Testis (tissue), 2 donors: ENCODE data around the gene PTPRG.

ENCODE experiments used
- POLR2A ChIP-seq: fragments of 450-650 bp; IDR thresholded peaks from one replicate; pipeline ENCODE4 v1.6.1; 2017; ENCODE audit warnings: antibody characterized with exemption, mild to moderate bottlenecking, moderate library complexity
- TF ChIP-seq, protein P1 (sequence below), 3 experiments: fragments of 450-650 bp in 2 of 3; fragments of 200-600 bp in 1 of 3; sonication (generic) in 1 of 3; IDR thresholded peaks; one replicate each; pipeline ENCODE4 v1.5.1; 2016 to 2019; ENCODE audit warnings: antibody characterized with exemption in 3 of 3, mild to moderate bottlenecking in 2 of 3, moderate library complexity in 1 of 3

DNA sequence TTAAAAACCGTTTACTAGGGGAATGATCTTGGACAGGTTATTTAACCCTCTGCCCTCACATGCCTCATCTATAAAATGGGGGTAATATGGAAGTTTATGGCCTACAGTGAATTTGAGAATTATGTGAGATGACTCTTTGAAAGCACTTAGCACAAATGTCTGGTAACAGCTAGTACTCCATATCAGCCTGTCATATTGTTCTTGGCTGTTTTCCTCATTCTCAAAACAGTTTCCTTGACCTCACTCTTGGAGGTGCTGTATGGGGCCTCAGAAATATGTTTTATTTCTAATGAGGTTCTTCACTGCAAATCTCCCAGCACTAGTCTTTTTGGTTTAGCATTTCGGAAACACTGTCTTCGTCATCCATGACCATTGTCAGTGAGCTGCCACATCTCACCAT, 413.8 kb downstream of the PTPRG start:
- TF ChIP-seq, protein P1, sequence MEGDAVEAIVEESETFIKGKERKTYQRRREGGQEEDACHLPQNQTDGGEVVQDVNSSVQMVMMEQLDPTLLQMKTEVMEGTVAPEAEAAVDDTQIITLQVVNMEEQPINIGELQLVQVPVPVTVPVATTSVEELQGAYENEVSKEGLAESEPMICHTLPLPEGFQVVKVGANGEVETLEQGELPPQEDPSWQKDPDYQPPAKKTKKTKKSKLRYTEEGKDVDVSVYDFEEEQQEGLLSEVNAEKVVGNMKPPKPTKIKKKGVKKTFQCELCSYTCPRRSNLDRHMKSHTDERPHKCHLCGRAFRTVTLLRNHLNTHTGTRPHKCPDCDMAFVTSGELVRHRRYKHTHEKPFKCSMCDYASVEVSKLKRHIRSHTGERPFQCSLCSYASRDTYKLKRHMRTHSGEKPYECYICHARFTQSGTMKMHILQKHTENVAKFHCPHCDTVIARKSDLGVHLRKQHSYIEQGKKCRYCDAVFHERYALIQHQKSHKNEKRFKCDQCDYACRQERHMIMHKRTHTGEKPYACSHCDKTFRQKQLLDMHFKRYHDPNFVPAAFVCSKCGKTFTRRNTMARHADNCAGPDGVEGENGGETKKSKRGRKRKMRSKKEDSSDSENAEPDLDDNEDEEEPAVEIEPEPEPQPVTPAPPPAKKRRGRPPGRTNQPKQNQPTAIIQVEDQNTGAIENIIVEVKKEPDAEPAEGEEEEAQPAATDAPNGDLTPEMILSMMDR (IDR thresholded peaks at IDR 0.05): no peak
- no peak for TF ChIP-seq POLR2A
